H1 (cell line): Measurements from ENCODE around the gene MMD. TPM values are rescaled to one million over a fixed set of nuclear protein-coding genes. Genes with fewer than 3 reads are reported as not detected.

Experiments used
- CTCF ChIA-PET: fragments of 300-600 bp; sonication (Branson Sonifier 250); formaldehyde crosslinking; loops from one replicate; lab custom pipeline; 2021; ENCODE audit not compliant: partially characterized antibody; lab: Charles Lee
- POLR2A ChIA-PET: fragments of 300-600 bp; sonication (Branson Sonifier 250); formaldehyde crosslinking; loops from one replicate; lab custom pipeline; 2021; ENCODE audit warnings: inconsistent platforms; ENCODE audit not compliant: partially characterized antibody; lab: Charles Lee
- DNase-seq, 2 experiments: peaks; one replicate each; pipeline versions ENCODE4 v3.0.0 to v3.0.0-alpha.2; 2010 to 2022; ENCODE audit warnings: low spot score in 2 of 2, low read depth in 1 of 2, mixed read lengths in 1 of 2
- FAIRE-seq: peaks from 2 replicates; lab custom pipeline; 2011; peaks lifted over from hg19 to GRCh38; lab: Jason Lieb, UNC
- H2AFZ ChIP-seq: 2 replicates; pipeline ENCODE4 v1.8.1; 2012; ENCODE audit warnings: low read length, inconsistent platforms
- H2AK5ac ChIP-seq: 2 replicates; pipeline ENCODE4 v1.6.1; 2013; ENCODE audit warnings: low read depth, low read length
- H2BK120ac ChIP-seq: replicated peaks from 2 replicates; pipeline ENCODE3; 2013; ENCODE audit warnings: low read depth, low read length, inconsistent platforms
- H2BK12ac ChIP-seq: 2 replicates; pipeline ENCODE4 v1.6.1; 2013; ENCODE audit warnings: low read depth, low read length
- H2BK15ac ChIP-seq: 2 replicates; pipeline ENCODE4 v1.6.1; 2013; ENCODE audit warnings: low read length
- H2BK20ac ChIP-seq: 2 replicates; pipeline ENCODE4 v1.6.1; 2013; ENCODE audit warnings: low read length
- H2BK5ac ChIP-seq: 2 replicates; pipeline ENCODE4 v1.6.1; 2013; ENCODE audit warnings: low read depth, low read length
- H3K14ac ChIP-seq: 2 replicates; pipeline ENCODE4 v1.6.1; 2013; ENCODE audit warnings: inconsistent platforms; ENCODE audit not compliant: insufficient read length
- H3K18ac ChIP-seq: 2 replicates; pipeline ENCODE4 v1.6.1; 2013; ENCODE audit warnings: low read length; ENCODE audit errors: extremely low read depth
- H3K23ac ChIP-seq: 2 replicates; pipeline ENCODE4 v1.6.1; 2013; ENCODE audit warnings: inconsistent platforms; ENCODE audit not compliant: insufficient read length
- H3K23me2 ChIP-seq: 2 replicates; pipeline ENCODE4 v1.6.1; 2013; ENCODE audit warnings: low read depth, low read length
- H3K27ac ChIP-seq: 2 replicates; pipeline ENCODE4 v1.6.1; 2011; ENCODE audit warnings: low read depth, low read length, inconsistent platforms
- H3K27me3 ChIP-seq, 4 experiments: replicated peaks in 1 of 4; 1 replicate in 1 of 4; 2 replicates in 3 of 4; pipeline versions ENCODE4 v1.6.1 to v1.8.1; 2011 to 2013; ENCODE audit warnings: low read length in 3 of 4, mild to moderate bottlenecking in 3 of 4, inconsistent platforms in 2 of 4, mixed read lengths in 2 of 4, moderate library complexity in 1 of 4; ENCODE audit not compliant: control insufficient read depth in 3 of 4, insufficient read depth in 3 of 4; ENCODE audit errors: extremely low read depth in 1 of 4
- H3K36me3 ChIP-seq, 4 experiments: 2 replicates each; pipeline versions ENCODE4 v1.6.1 to v1.8.1; 2011 to 2013; ENCODE audit warnings: mild to moderate bottlenecking in 4 of 4, low read length in 3 of 4, moderate library complexity in 2 of 4, control low read depth in 1 of 4, inconsistent platforms in 1 of 4; ENCODE audit not compliant: insufficient read depth in 4 of 4, control insufficient read depth in 2 of 4
- H3K4ac ChIP-seq: replicated peaks from 2 replicates; pipeline ENCODE3; 2013; ENCODE audit warnings: low read length, low read depth, mixed read lengths, inconsistent platforms; ENCODE audit not compliant: insufficient read length
- H3K4me1 ChIP-seq, 4 experiments: replicated peaks in 1 of 4; 1 replicate in 1 of 4; 2 replicates in 3 of 4; pipeline versions ENCODE4 v1.6.1 to v1.8.1; 2011 to 2013; ENCODE audit warnings: low read length in 3 of 4, inconsistent platforms in 2 of 4, mixed read lengths in 1 of 4; ENCODE audit not compliant: insufficient read depth in 4 of 4, control insufficient read depth in 3 of 4
- H3K4me2 ChIP-seq, 2 experiments: 2 replicates each; pipeline versions ENCODE4 v1.6.1 to v1.8.1; 2011 to 2013; ENCODE audit warnings: low read depth in 2 of 2, low read length in 2 of 2, control low read depth in 1 of 2, inconsistent platforms in 1 of 2, mild to moderate bottlenecking in 1 of 2; ENCODE audit not compliant: insufficient read depth in 1 of 2
- H3K4me3 ChIP-seq, 4 experiments: fragments of 200-600, 300-600 bp in 1 of 4; sonication (generic), shearing (Covaris generic), sonication (Bioruptor Twin) in 1 of 4; 2 replicates each; pipeline versions ENCODE4 v1.5.1 to v1.8.1; 2011 to 2016; ENCODE audit warnings: low read length in 4 of 4, low read depth in 3 of 4, control low read depth in 2 of 4, inconsistent platforms in 2 of 4, mild to moderate bottlenecking in 2 of 4, mixed read lengths in 1 of 4, moderate library complexity in 1 of 4; ENCODE audit not compliant: insufficient read depth in 2 of 4; ENCODE audit errors: extremely low read depth in 1 of 4
- H3K56ac ChIP-seq: replicated peaks from 2 replicates; pipeline ENCODE3; 2013; ENCODE audit warnings: low read depth, mild to moderate bottlenecking, mixed read lengths, low read length, inconsistent platforms; ENCODE audit not compliant: insufficient read length
- H3K79me1 ChIP-seq: 2 replicates; pipeline ENCODE4 v1.6.1; 2013; ENCODE audit warnings: low read depth, low read length, control low read depth
- H3K79me2 ChIP-seq, 2 experiments: 2 replicates each; pipeline versions ENCODE4 v1.6.1 to v1.8.1; 2012 to 2013; ENCODE audit warnings: low read length in 2 of 2, mild to moderate bottlenecking in 2 of 2, inconsistent platforms in 1 of 2; ENCODE audit not compliant: insufficient read depth in 2 of 2, control insufficient read depth in 1 of 2
- H3K9ac ChIP-seq, 4 experiments: replicated peaks in 1 of 4; 1 replicate in 1 of 4; 2 replicates in 3 of 4; pipeline versions ENCODE4 v1.6.1 to v1.8.1; 2011 to 2013; ENCODE audit warnings: low read depth in 3 of 4, low read length in 3 of 4, control low read depth in 2 of 4, mild to moderate bottlenecking in 2 of 4, moderate library complexity in 2 of 4, inconsistent platforms in 1 of 4; ENCODE audit errors: extremely low read depth in 1 of 4
- H3K9me3 ChIP-seq, 2 experiments: 2 replicates each; pipeline versions ENCODE4 v1.6.1 to v1.8.1; 2012 to 2013; ENCODE audit warnings: mild to moderate bottlenecking in 2 of 2, moderate library complexity in 2 of 2, control low read depth in 1 of 2, inconsistent platforms in 1 of 2, low read depth in 1 of 2, low read length in 1 of 2, mixed read lengths in 1 of 2; ENCODE audit not compliant: insufficient read depth in 2 of 2
- H4K20me1 ChIP-seq, 2 experiments: replicated peaks in 1 of 2; 2 replicates each; pipeline versions ENCODE3 to v1.8.1; 2011 to 2013; ENCODE audit warnings: inconsistent platforms in 2 of 2, low read length in 2 of 2, mild to moderate bottlenecking in 1 of 2; ENCODE audit not compliant: insufficient read depth in 2 of 2, control insufficient read depth in 1 of 2
- H4K5ac ChIP-seq: 2 replicates; pipeline ENCODE4 v1.6.1; 2013; ENCODE audit warnings: low read length, low read depth, mixed read lengths, inconsistent platforms; ENCODE audit not compliant: insufficient read length
- H4K8ac ChIP-seq: 2 replicates; pipeline ENCODE4 v1.8.0; 2013; ENCODE audit warnings: mild to moderate bottlenecking, moderate library complexity, low read length, inconsistent platforms; ENCODE audit not compliant: insufficient read depth; ENCODE audit errors: extremely low read depth
- H4K91ac ChIP-seq: replicated peaks from 2 replicates; pipeline ENCODE3; 2013; ENCODE audit warnings: low read length, mixed read lengths, inconsistent platforms; ENCODE audit not compliant: insufficient read length
- BACH1 ChIP-seq: IDR thresholded peaks from 2 replicates; pipeline ENCODE4 v1.6.1; 2012; ENCODE audit warnings: low read length, improper control_type of control experiment
- CEBPB ChIP-seq: IDR thresholded peaks from 2 replicates; pipeline ENCODE4 v1.6.1; 2012; ENCODE audit warnings: low read depth, low read length
- CREB1 ChIP-seq: IDR thresholded peaks from 2 replicates; pipeline ENCODE4 v1.6.1; 2012; ENCODE audit warnings: inconsistent platforms
- CTBP2 ChIP-seq: IDR thresholded peaks from 2 replicates; pipeline ENCODE4 v1.7.0; 2011; ENCODE audit warnings: borderline replicate concordance, mild to moderate bottlenecking, moderate library complexity, mixed read lengths, low read length; ENCODE audit not compliant: insufficient read depth, insufficient read length
- E2F6 ChIP-seq: IDR thresholded peaks from 2 replicates; pipeline ENCODE4 v1.6.1; 2012; ENCODE audit warnings: inconsistent platforms
- EP300 ChIP-seq, 2 experiments: IDR thresholded peaks; 1 replicate in 1 of 2; 2 replicates in 1 of 2; pipeline ENCODE4 v1.6.1; 2011 to 2012; ENCODE audit warnings: low read depth in 2 of 2, low read length in 2 of 2, mild to moderate bottlenecking in 2 of 2, borderline replicate concordance in 1 of 2, inconsistent platforms in 1 of 2, moderate library complexity in 1 of 2
- HDAC6 ChIP-seq: IDR thresholded peaks from one replicate; pipeline ENCODE4 v1.7.1; 2012; ENCODE audit warnings: low read depth, mild to moderate bottlenecking, inconsistent platforms, low read length, moderate library complexity
- MAX ChIP-seq: IDR thresholded peaks from 2 replicates; pipeline ENCODE4 v1.6.1; 2012; ENCODE audit warnings: inconsistent platforms
- PHF8 ChIP-seq: fragments of 200-600 bp; sonication (generic); conservative IDR thresholded peaks from 2 replicates; pipeline ENCODE4 v1.7.1; 2012; ENCODE audit warnings: low read depth, mild to moderate bottlenecking, inconsistent platforms, low read length, moderate library complexity
- RBBP5 ChIP-seq: IDR thresholded peaks from 2 replicates; pipeline ENCODE4 v1.7.1; 2012; ENCODE audit warnings: low read depth, mild to moderate bottlenecking, inconsistent platforms, low read length, moderate library complexity, borderline replicate concordance
- SIRT6 ChIP-seq: IDR thresholded peaks from one replicate; pipeline ENCODE4 v1.7.1; 2012; ENCODE audit warnings: low read length, inconsistent platforms
- SUZ12 ChIP-seq: fragments of 200-600 bp; sonication (generic); IDR thresholded peaks from 2 replicates; pipeline ENCODE4 v1.6.1; 2012; ENCODE audit warnings: mild to moderate bottlenecking, inconsistent platforms, low read length, moderate library complexity, mixed read lengths
- TAF1 ChIP-seq: IDR thresholded peaks from 2 replicates; pipeline ENCODE4 v1.6.1; 2011; ENCODE audit warnings: mild to moderate bottlenecking, low read depth, low read length
- ZNF274 ChIP-seq: IDR thresholded peaks from 2 replicates; pipeline ENCODE4 v1.7.0; 2012; ENCODE audit warnings: low read length, borderline replicate concordance; ENCODE audit errors: extremely low read depth
- WGBS, 2 experiments: shearing (Covaris generic) in 1 of 2; methylation state at CpG; one replicate each; pipeline versions ENCODE4 v1.1.6 to v1.1.7; 2013 to 2015; ENCODE audit warnings: low lambda C conversion rate in 2 of 2, mixed read lengths in 2 of 2, inconsistent platforms in 1 of 2, low coverage in 1 of 2, missing lambda C conversion rate in 1 of 2; ENCODE audit not compliant: insufficient replicate concordance in 2 of 2, insufficient coverage in 1 of 2, insufficient read length in 1 of 2; ENCODE audit errors: extremely low coverage in 1 of 2, missing lambda C conversion rate in 1 of 2; 5-methylcytosine and 5-hydroxymethylcytosine counted together
- polyA plus RNA-seq, 7 experiments: library from polyadenylated mRNA; depleted of rRNA in 3 of 7; stranded (reverse) in 5 of 7; unstranded in 2 of 7; fragments of >200 nt in 5 of 7; fragments of 200-250 nt in 2 of 7; gene quantifications; 1 replicate in 5 of 7; 2 replicates in 1 of 7; 4 replicates in 1 of 7; pipeline versions ENCODE4 v1.2.1 to v1.2.3, GENCODE V29; 2011 to 2013; ENCODE audit warnings: missing spikeins in 2 of 7, mixed read lengths in 2 of 7
- total RNA-seq: library from RNA; stranded (reverse); fragmentation: NEBNext Ultra II Directional; extraction: Animal tissue kit (Norgen Biotek cat#: 25700); gene quantifications from 2 replicates; pipeline ENCODE4 v1.2.1, GENCODE V29; 2021

Gene MMD
- total and polyA plus RNA-seq, 2 of the 8 experiments (the other 6 are each of a cell fraction or from before 2014, with no cell fraction given) = 28.2 to 37.8 TPM

- Histone ChIP-seq H3K23ac (no peak overlapping the region), H2AFZ (no peak overlapping the region), H4K8ac (no peak overlapping the region), H3K36me3 (no peaks in the 10 kb centered on the region), H3K14ac (no peak overlapping the region), H3K4me2 (no peak overlapping the region), H4K20me1 (no peaks in the 10 kb centered on the region), H3K18ac (no peak overlapping the region), H3K27ac (no peak overlapping the region), H2AK5ac (no peak overlapping the region), H4K5ac (no peak overlapping the region), H3K4me1 (peaks cover 0 to 4% (median 3%) of the 10 kb centered on the region in 4 experiments; a peak in 5 of 7 replicates), H3K4ac (no peak overlapping the region), H3K23me2 (no peaks in the 10 kb centered on the region), H3K56ac (no peak overlapping the region), H2BK5ac (no peak overlapping the region), H2BK15ac (no peak overlapping the region), H3K79me1 (no peaks in the 10 kb centered on the region), H2BK120ac (no peak overlapping the region), H4K91ac (no peak overlapping the region), H3K4me3 (no peak overlapping the region), H2BK12ac (no peak overlapping the region), H3K9me3 (no peaks in the 10 kb centered on the region), H3K27me3 (no peaks in the 10 kb centered on the region), H2BK20ac (no peak overlapping the region), H3K9ac (no peak overlapping the region), H3K79me2 (no peaks in the 10 kb centered on the region)
- 94% methylated on average over 2 of the region's 2 CpGs; no CpG with 5 or more reads in 1 of the 2 experiments for WGBS, 2 experiments
- no peak for FAIRE-seq
- no peak for DNase-seq
- ChIA-PET POLR2A (interaction anchor here (0.6 to 1.4 kb wide), 2 partner anchors 300 to 318 kb away, joined by 3 to 4 read pairs; no protein-coding TSS in a partner anchor), CTCF (interaction anchor here (0.5 to 6.0 kb wide), 17 partner anchors 9 to 350 kb away, joined by 3 to 40 read pairs (median 4); partner anchors contain the start of gene SMIM36)
- TF ChIP-seq ZNF274 (no peak), CREB1 (no peak), BACH1 (no peak), CTBP2 (no peak), E2F6 (no peak), MAX (no peak), TAF1 (no peak), SUZ12 (no peak), PHF8 (no peak), SIRT6 (no peak), CEBPB (no peak), HDAC6 (no peak), RBBP5 (no peak), EP300 (IDR thresholded peaks at IDR 0.05; ENCODE audit: borderline replicate concordance in 1 of 2, low read depth in 2 of 2, low read length in 2 of 2) (no peak)
These were observed 66.7 kb downstream of the MMD start for GRCh38 chr17:55354941-55355340.
